ENCODE measurements around the gene GUCA1A.

DNA sequence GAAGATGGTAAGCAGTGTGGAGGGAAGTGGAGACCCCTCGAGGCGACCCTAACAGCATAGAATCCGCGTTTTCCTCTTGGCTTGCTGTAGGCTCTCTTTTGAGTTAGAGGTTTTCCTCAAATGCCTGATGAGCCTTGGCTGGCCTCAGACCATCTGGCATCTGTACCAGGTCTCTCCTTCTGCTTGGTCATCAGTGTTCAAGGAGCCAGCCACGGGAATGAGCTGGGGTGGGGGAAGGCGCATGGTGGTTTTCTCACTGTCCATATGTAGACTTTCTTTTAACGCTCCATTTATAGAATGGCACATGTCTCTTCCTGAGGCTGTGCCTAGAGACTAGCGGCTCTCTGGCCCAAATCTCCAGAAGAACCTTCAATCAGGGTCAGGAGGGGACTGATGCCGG lies 8.1 kb upstream of the GUCA1A start:
- no peak for TF ChIP-seq CTCF (IDR thresholded peaks at IDR 0.05; ENCODE audit: low read depth, low read length)
- no peak for TF ChIP-seq EZH2phosphoT487 (IDR thresholded peaks at IDR 0.05; ENCODE audit: low read depth)

Data from OCI-LY3 (cell line).